ENCODE results near the gene PSME1. TPM values are rescaled to one million over a fixed set of nuclear protein-coding genes. Genes with fewer than 3 reads are reported as not detected.
A peak's percentile ranks its signal among the peaks of the same experiment; 100 is the strongest.

Gene PSME1
- polyA plus RNA-seq = 100 to 1,000 TPM; 307 to 576 (median 467) TPM
- long read RNA-seq, donor 1 = 0 reads
- long read RNA-seq, donor 2, transcript PSME1-201 (11 exons, 1,006 nt) = major isoform, 64 of 101 reads
- long read RNA-seq, donor 2, partial matches to known transcripts = 33 of 101 reads
- long read RNA-seq, donor 2, other reads (novel, unspliced or antisense) = 0 of 101 reads
- long read RNA-seq, donor 3, transcript PSME1-201 (11 exons, 1,006 nt) = major isoform, 99 of 206 reads
- long read RNA-seq, donor 3, partial matches to known transcripts = 94 of 206 reads
- long read RNA-seq, donor 3, other reads (novel, unspliced or antisense) = 6 of 206 reads
- long read RNA-seq, donor 4, transcript PSME1-201 (11 exons, 1,006 nt) = major isoform, 7 of 7 reads
- long read RNA-seq, donor 4, partial matches to known transcripts = 0 of 7 reads
- long read RNA-seq, donor 4, other reads (novel, unspliced or antisense) = 0 of 7 reads
- long read RNA-seq, donor 5, transcript PSME1-201 (11 exons, 1,006 nt) = major isoform, 31 of 79 reads
- long read RNA-seq, donor 5, partial matches to known transcripts = 48 of 79 reads
- long read RNA-seq, donor 5, other reads (novel, unspliced or antisense) = 0 of 79 reads
- long read RNA-seq, donor 6, transcript PSME1-201 (11 exons, 1,006 nt) = major isoform, 136 of 223 reads
- long read RNA-seq, donor 6, partial matches to known transcripts = 81 of 223 reads
- long read RNA-seq, donor 6, other reads (novel, unspliced or antisense) = 0 of 223 reads
- long read RNA-seq, donor 7 = 0 reads
- long read RNA-seq, donor 8, transcript PSME1-201 (11 exons, 1,006 nt) = major isoform, 7 of 8 reads
- long read RNA-seq, donor 8, partial matches to known transcripts = 0 of 8 reads
- long read RNA-seq, donor 8, other reads (novel, unspliced or antisense) = 0 of 8 reads
- long read RNA-seq, donor 9, transcript PSME1-201 (11 exons, 1,006 nt) = major isoform, 31 of 37 reads
- long read RNA-seq, donor 9, partial matches to known transcripts = 5 of 37 reads
- long read RNA-seq, donor 9, other reads (novel, unspliced or antisense) = 0 of 37 reads
- long read RNA-seq, donor 10, transcript PSME1-201 (11 exons, 1,006 nt) = major isoform, 93 of 165 reads
- long read RNA-seq, donor 10, transcript PSME1-202 (10 exons, 1,136 nt) = minor isoform, 5 of 165 reads
- long read RNA-seq, donor 10, partial matches to known transcripts = 60 of 165 reads
- long read RNA-seq, donor 10, other reads (novel, unspliced or antisense) = 5 of 165 reads

- Histone ChIP-seq H3K36me3 (ENCODE audit: control insufficient read depth in 3 of 3, insufficient read depth in 2 of 3, low read depth in 1 of 3, low read length in 3 of 3) (peaks cover 5 to 46% (median 6%) of the 10 kb centered on the region in 3 donors), H3K4me3 (ENCODE audit: low read depth in 1 of 3, low read length in 3 of 3) (peak within 1 kb of the TSS; percentile 87 to 97 (median 92)), H3K27ac (ENCODE audit: low read depth in 1 of 3, low read length in 2 of 3) (peak within 1 kb of the TSS; percentile 91 to 97 (median 92)), H3K4me1 (ENCODE audit: control insufficient read depth in 3 of 3, insufficient read depth in 2 of 3, low read depth in 1 of 3, low read length in 2 of 3) (peaks cover 7 to 37% (median 13%) of the 10 kb centered on the region in 3 donors), H3K27me3 (ENCODE audit: control insufficient read depth in 3 of 3, insufficient read depth in 3 of 3, low read length in 3 of 3) (no peaks in the 10 kb centered on the region), H3K9me3 (ENCODE audit: control insufficient read depth in 2 of 2, insufficient read depth in 1 of 2, low read depth in 1 of 2, low read length in 1 of 2) (no peaks in the 10 kb centered on the region)
- FAIRE-seq = no peak
- 0 to 1% (median 1%) methylated on average over 42 to 75 of the region's 75 CpGs for WGBS, 3 donors
- peak; percentile 94 to 98 for DNase-seq
These were observed at the start of gene PSME1 for GRCh38 chr14:24135834-24136683. PSME1 (plus strand) TSS chr14:24136194; CDS start chr14:24136263, 69 bp downstream.

GRCh38 chr14:24087004-24087403 is 49.0 kb upstream of the PSME1 start:
- Histone ChIP-seq H3K9me3 (ENCODE audit: control insufficient read depth in 2 of 2, insufficient read depth in 1 of 2, low read depth in 1 of 2, low read length in 1 of 2) (no peaks in the 10 kb centered on the region), H3K27me3 (ENCODE audit: control insufficient read depth in 3 of 3, insufficient read depth in 3 of 3, low read length in 3 of 3) (no peaks in the 10 kb centered on the region), H3K36me3 (ENCODE audit: control insufficient read depth in 3 of 3, insufficient read depth in 2 of 3, low read depth in 1 of 3, low read length in 3 of 3) (peaks cover 0 to 3% (median 0%) of the 10 kb centered on the region in 3 donors), H3K27ac (ENCODE audit: low read depth in 1 of 3, low read length in 2 of 3) (no peak overlapping the region), H3K4me1 (ENCODE audit: control insufficient read depth in 3 of 3, insufficient read depth in 2 of 3, low read depth in 1 of 3, low read length in 2 of 3) (peaks cover 0 to 20% (median 5%) of the 10 kb centered on the region in 3 donors), H3K4me3 (ENCODE audit: low read depth in 1 of 3, low read length in 3 of 3) (no peak overlapping the region)
- FAIRE-seq (no peak), DNase-seq (no peak)
- 88 to 91% (median 90%) methylated on average over 1 of the region's 1 CpG for WGBS, 3 donors

DNA sequence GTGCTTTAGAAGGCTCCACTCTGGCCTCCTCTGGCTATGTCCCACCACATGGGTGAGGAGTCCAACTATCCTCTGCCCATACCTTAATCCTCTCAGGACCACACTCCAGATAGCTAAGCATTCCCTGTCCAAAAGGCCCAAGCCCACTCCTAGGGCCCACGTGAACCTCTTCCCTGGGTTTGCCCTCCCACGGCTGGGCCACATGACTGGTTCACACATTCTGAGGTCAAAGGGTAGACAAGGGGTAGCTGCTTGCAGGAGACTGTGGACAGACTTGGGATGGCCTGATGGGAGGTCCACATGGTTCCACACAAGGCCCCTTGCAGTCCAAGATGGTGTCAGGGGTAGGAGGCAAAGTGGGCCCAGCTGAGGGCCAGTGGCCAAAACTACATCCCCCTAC is 47.9 kb upstream of the PSME1 start:
- FAIRE-seq (no peak), DNase-seq (no peak)
- peaks cover 0 to 3% (median 0%) of the 10 kb centered on the region in 3 donors for H3K36me3 ChIP-seq (ENCODE audit: control insufficient read depth in 3 of 3, insufficient read depth in 2 of 3, low read depth in 1 of 3, low read length in 3 of 3)
- H3K27me3 ChIP-seq (ENCODE audit: control insufficient read depth in 3 of 3, insufficient read depth in 3 of 3, low read length in 3 of 3) = no peaks in the 10 kb centered on the region
- H3K9me3 ChIP-seq (ENCODE audit: control insufficient read depth in 2 of 2, insufficient read depth in 1 of 2, low read depth in 1 of 2, low read length in 1 of 2) = no peaks in the 10 kb centered on the region
- H3K4me3 ChIP-seq (ENCODE audit: low read depth in 1 of 3, low read length in 3 of 3) = no peak overlapping the region
- peaks cover 0 to 27% (median 6%) of the 10 kb centered on the region in 3 donors for H3K4me1 ChIP-seq (ENCODE audit: control insufficient read depth in 3 of 3, insufficient read depth in 2 of 3, low read depth in 1 of 3, low read length in 2 of 3)
- WGBS, 3 donors = 78 to 85% (median 81%) methylated on average over 2 of the region's 2 CpGs
- H3K27ac ChIP-seq (ENCODE audit: low read depth in 1 of 3, low read length in 2 of 3) = no peak overlapping the region

- H3K36me3 ChIP-seq (ENCODE audit: control insufficient read depth in 3 of 3, insufficient read depth in 2 of 3, low read depth in 1 of 3, low read length in 3 of 3) = peaks cover 0 to 4% (median 0%) of the 10 kb centered on the region in 3 donors
- H3K4me3 ChIP-seq (ENCODE audit: low read depth in 1 of 3, low read length in 3 of 3) = no peak overlapping the region
- no peak overlapping the region for H3K27ac ChIP-seq (ENCODE audit: low read depth in 1 of 3, low read length in 2 of 3)
- peaks cover 6 to 34% (median 6%) of the 10 kb centered on the region in 3 donors for H3K4me1 ChIP-seq (ENCODE audit: control insufficient read depth in 3 of 3, insufficient read depth in 2 of 3, low read depth in 1 of 3, low read length in 2 of 3)
- H3K27me3 ChIP-seq (ENCODE audit: control insufficient read depth in 3 of 3, insufficient read depth in 3 of 3, low read length in 3 of 3) = no peaks in the 10 kb centered on the region
- 80 to 86% (median 85%) methylated on average over 5 to 6 of the region's 6 CpGs for WGBS, 3 donors
- no peak for FAIRE-seq
- DNase-seq = no peak
- no peaks in the 10 kb centered on the region for H3K9me3 ChIP-seq (ENCODE audit: control insufficient read depth in 2 of 2, insufficient read depth in 1 of 2, low read depth in 1 of 2, low read length in 1 of 2)
These were observed 46.1 kb upstream of the PSME1 start for GRCh38 chr14:24089890-24090289.

DNA sequence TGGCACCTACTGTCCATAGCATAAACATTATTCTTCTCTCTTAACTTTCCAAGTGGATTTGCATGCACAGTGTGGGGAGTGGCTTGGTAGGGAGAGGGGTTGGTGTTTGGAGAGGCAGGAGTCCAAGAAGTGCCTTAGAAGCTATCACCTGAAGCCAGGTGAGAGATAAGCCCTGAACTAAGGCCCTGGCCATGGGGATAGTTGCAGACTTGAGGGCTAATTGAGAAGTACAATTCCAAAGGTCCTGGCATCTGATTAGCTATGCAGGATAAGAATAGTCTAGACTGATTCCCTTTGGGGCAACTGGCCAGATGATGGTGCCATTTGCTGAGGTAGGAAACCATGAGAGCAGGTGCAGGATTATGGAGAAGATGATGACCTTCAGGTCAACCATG is 43.9 kb upstream of the PSME1 start:
- H3K27me3 ChIP-seq (ENCODE audit: control insufficient read depth in 3 of 3, insufficient read depth in 3 of 3, low read length in 3 of 3) = no peaks in the 10 kb centered on the region
- DNase-seq (peak; percentile 87 to 99), FAIRE-seq (no peak)
- no peak overlapping the region for H3K4me3 ChIP-seq (ENCODE audit: low read depth in 1 of 3, low read length in 3 of 3)
- H3K4me1 ChIP-seq (ENCODE audit: control insufficient read depth in 3 of 3, insufficient read depth in 2 of 3, low read depth in 1 of 3, low read length in 2 of 3) = peaks cover 6 to 56% (median 6%) of the 10 kb centered on the region in 3 donors
- peak overlapping the region; percentile 22 to 99 (median 96) for H3K27ac ChIP-seq (ENCODE audit: low read depth in 1 of 3, low read length in 2 of 3)
- no peaks in the 10 kb centered on the region for H3K9me3 ChIP-seq (ENCODE audit: control insufficient read depth in 2 of 2, insufficient read depth in 1 of 2, low read depth in 1 of 2, low read length in 1 of 2)
- peaks cover 0 to 25% (median 4%) of the 10 kb centered on the region in 3 donors for H3K36me3 ChIP-seq (ENCODE audit: control insufficient read depth in 3 of 3, insufficient read depth in 2 of 3, low read depth in 1 of 3, low read length in 3 of 3)

DNA sequence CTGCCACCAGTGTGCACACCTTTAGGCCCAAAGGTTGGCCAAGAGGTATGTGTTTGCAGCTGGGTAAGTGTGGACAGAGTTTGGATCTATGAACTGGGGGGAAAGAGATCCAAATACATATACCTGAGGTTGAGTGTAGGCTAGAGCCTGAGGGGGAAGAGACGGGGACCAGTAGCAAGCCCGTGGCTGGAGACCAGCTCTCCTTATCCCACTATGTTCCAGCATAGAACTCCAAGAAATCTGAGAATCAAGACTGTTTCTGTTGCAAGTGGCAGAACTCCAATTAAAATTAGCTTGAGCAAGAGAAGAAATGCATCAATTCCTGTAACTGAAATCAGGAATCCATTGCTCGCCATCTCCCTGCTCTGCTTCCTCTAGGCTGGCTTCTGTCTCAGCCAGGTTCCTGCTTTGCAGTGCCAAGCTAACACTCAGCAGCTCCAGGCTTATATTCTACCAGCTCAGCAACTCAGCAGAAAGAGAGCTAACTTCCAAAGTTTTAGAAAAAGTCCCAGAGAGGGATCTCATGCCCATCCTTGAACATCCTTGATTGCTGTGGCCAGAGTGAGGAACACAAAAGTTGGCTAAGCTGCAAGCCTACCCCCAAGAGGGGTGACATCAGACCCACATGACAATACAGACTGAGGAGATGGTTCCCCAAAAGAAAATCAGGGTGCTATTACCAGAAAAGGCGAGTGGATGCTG is 43.3 kb upstream of the PSME1 start:
- peaks cover 6 to 56% (median 6%) of the 10 kb centered on the region in 3 donors for H3K4me1 ChIP-seq (ENCODE audit: control insufficient read depth in 3 of 3, insufficient read depth in 2 of 3, low read depth in 1 of 3, low read length in 2 of 3)
- FAIRE-seq = no peak

GRCh38 chr14:24093207-24093900 is 42.6 kb upstream of the PSME1 start:
- Histone ChIP-seq H3K36me3 (ENCODE audit: control insufficient read depth in 3 of 3, insufficient read depth in 2 of 3, low read depth in 1 of 3, low read length in 3 of 3) (peaks cover 0 to 34% (median 7%) of the 10 kb centered on the region in 3 donors), H3K9me3 (ENCODE audit: control insufficient read depth in 2 of 2, insufficient read depth in 1 of 2, low read depth in 1 of 2, low read length in 1 of 2) (no peaks in the 10 kb centered on the region), H3K27ac (ENCODE audit: low read depth in 1 of 3, low read length in 2 of 3) (peak overlapping the region; percentile 96 to 99 (median 99)), H3K4me1 (ENCODE audit: control insufficient read depth in 3 of 3, insufficient read depth in 2 of 3, low read depth in 1 of 3, low read length in 2 of 3) (peaks cover 6 to 58% (median 8%) of the 10 kb centered on the region in 3 donors), H3K4me3 (ENCODE audit: low read depth in 1 of 3, low read length in 3 of 3) (peak overlapping the region in 1 of 3 donors; percentile 91), H3K27me3 (ENCODE audit: control insufficient read depth in 3 of 3, insufficient read depth in 3 of 3, low read length in 3 of 3) (no peaks in the 10 kb centered on the region)
- DNase-seq (no peak), FAIRE-seq (no peak)
- 76 to 82% (median 82%) methylated on average over 19 of the region's 19 CpGs for WGBS, 3 donors

More for the DNA sequence above, 43.3 kb upstream of the PSME1 start:
- no peaks in the 10 kb centered on the region for H3K9me3 ChIP-seq (ENCODE audit: control insufficient read depth in 2 of 2, insufficient read depth in 1 of 2, low read depth in 1 of 2, low read length in 1 of 2)
- WGBS, 3 donors = 69 to 77% (median 75%) methylated on average over 4 of the region's 4 CpGs
- no peak for DNase-seq
- H3K27me3 ChIP-seq (ENCODE audit: control insufficient read depth in 3 of 3, insufficient read depth in 3 of 3, low read length in 3 of 3) = no peaks in the 10 kb centered on the region
- peak overlapping the region; percentile 96 to 99 (median 99) for H3K27ac ChIP-seq (ENCODE audit: low read depth in 1 of 3, low read length in 2 of 3)
- peaks cover 0 to 30% (median 4%) of the 10 kb centered on the region in 3 donors for H3K36me3 ChIP-seq (ENCODE audit: control insufficient read depth in 3 of 3, insufficient read depth in 2 of 3, low read depth in 1 of 3, low read length in 3 of 3)
- no peak overlapping the region for H3K4me3 ChIP-seq (ENCODE audit: low read depth in 1 of 3, low read length in 3 of 3)

Data from small intestine (tissue), 16 donors.